Right ventricle myocardium inferior (tissue), 1 donor: ENCODE data around the gene LGALSL. TPM values are rescaled to one million over a fixed set of nuclear protein-coding genes. Genes with fewer than 3 reads are reported as not detected.
A peak's percentile ranks its signal among the peaks of the same experiment; 100 is the strongest.

ENCODE experiments used
- ATAC-seq: fragments of 200-7000 bp; cut with Tn5 transposase; one replicate; pipeline ENCODE4 v1.9.1; 2020; ENCODE audit warnings: mild to moderate bottlenecking, moderate library complexity
- DNase-seq: peaks from one replicate; pipeline ENCODE4 v3.0.0; 2021; ENCODE audit errors: missing footprints
- intact Hi-C: fragments of 100-400 bp; cut with DNase I; formaldehyde crosslinking; loops from one replicate; pipeline ENCODE4 v1.11.0; 2022
- long read RNA-seq: library from polyadenylated mRNA; unstranded; transcript quantifications from one replicate; pipeline ENCODE4 v2.0.0, GENCODE V29; 2021
- total RNA-seq: library from RNA; stranded (reverse); fragmentation: NEBNext Ultra II Directional; extraction: Animal tissue kit (Norgen Biotek cat#: 25700); gene quantifications from one replicate; pipeline ENCODE4 v1.2.1, GENCODE V29; 2021
- donor health status: DM: no; HTN: yes; CAD: no; lungs with severe emphysema.

Gene LGALSL
- 6.6 TPM for total RNA-seq
- long read RNA-seq, partial matches to known transcripts: 0 of 4 reads
- long read RNA-seq, other reads (novel, unspliced or antisense): 0 of 4 reads

DNA sequence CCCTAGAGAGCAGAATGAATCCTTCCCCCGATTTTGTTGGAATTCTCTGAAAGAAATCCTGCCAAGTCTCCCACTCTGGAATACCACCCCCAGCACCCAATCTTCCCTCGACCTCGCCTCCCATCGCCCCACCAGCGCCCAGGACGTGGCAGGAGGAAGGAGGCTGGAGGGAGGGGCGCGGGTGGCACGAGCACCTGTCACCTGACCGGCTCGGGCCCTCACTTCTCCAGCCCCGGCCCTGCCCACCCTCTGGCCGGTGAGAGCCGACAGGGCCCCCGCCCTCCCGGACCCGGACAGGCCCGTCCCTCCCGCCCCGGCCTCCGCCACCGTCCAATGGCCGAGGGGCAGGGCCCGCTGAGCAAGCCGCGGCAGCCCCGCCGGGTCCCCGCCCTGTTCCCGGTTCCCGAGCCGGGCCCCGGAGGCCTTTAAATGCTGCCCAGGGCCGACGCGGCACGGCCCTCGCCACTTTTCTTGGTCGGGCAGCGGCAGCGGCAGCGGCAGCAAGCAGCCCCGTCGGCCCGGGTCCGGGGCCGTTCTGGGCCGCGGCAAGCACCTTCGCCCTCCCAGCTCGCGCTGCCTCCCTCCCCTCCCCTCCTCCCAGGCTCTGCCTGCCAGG lies at the start of gene LGALSL:
Gene LGALSL, plus strand, starts transcription at position 393 of the 616 bp plus-strand sequence. CDS start 384 bp downstream, outside the sequence.
- DNase-seq (peak; percentile 85), ATAC-seq (peak; percentile 87)
- intact Hi-C loops: loop anchor here (1.0 to 10.0 kb wide), 2 partner anchors 50 to 119 kb away; no protein-coding TSS in a partner anchor

DNA sequence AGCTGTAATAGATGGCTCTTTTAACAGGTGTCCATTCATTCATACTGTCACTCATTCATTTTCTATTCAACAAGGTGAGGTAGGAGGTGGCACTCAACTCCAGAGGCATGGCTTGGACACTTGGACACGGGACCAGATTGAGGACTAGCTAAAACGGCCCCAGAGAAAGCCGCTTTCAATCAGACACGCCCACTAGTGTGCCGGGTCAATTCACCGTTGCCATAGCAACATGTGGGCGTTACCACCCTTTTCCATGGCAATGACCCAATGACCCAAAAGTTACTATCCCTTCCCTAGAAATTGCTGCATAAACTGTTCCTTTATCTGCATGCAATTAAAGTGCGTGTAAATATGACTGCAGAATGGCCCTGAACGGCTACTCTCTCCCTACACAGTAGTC lies 49.2 kb upstream of the LGALSL start:
- ATAC-seq (peak; percentile 18), DNase-seq (no peak)
- intact Hi-C loops: loop anchor here (1.0 to 5.0 kb wide), 2 partner anchors 50 to 72 kb away; partner anchors contain the start of gene LGALSL

DNA sequence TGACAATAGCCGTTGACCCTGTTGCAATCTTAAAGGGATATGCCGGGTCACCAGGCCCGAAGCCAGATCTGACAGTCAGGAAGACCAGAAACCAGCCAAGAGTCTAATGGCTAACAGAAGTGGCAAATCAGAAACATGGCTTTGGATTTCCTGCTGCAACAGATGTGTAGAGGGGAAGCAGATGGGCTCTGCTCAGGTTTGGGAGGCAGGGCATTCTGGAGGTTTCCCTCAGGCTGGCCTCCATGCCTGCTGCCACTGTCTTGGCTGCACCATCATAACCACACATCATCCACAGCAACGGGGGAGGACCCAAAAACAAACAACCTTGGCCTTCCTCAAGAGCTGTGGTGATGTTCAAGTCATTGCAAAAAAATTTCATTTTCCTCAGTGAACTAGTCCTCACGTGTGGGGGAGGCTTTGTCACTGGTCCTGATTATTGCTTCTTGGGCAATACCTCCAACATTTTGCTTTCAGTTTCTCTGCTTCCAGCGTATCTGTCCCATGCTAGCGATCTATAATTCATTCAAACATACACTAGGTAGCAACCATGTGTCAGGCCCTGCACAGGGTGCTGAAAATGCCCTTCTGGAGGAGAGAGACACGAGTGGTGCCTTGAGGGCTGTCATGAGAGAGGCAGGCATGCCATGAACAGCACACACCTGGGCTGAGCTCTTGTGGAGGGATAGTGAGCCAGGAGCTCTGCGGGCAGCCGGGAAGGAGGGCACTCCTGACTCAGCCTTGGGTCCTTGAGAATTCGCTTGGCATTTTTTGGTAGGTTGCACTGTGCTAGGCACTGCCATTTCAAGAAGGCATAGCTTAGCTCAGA lies 48.2 kb upstream of the LGALSL start:
- ATAC-seq: no peak
- intact Hi-C loops: no loop called here
- no peak for DNase-seq

- intact Hi-C loops: no loop called here
- no peak for ATAC-seq
- DNase-seq: no peak
These were observed 47.6 kb upstream of the LGALSL start for GRCh38 chr2:64406407-64406774.

DNA sequence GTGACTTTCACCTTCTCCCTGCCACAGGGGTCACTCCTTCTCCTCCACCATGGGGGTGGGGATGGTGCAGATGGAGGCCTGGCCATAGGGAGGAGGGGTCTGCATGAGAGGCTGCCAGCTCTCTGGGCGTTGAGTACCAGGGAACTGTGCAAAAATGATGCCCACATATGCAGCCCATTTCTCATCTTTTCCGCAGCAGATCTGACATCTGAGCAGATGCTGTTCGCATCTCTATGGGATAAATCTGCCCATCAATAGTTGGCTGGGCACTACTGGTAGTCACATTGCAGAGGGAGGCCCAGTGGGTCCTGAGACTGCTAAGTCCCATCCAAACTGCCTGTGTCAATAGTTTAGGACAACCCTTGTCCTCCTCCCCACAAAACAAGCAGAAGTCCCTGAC lies 45.9 kb upstream of the LGALSL start:
- intact Hi-C loops: no loop called here
- DNase-seq (no peak), ATAC-seq (no peak)

DNA sequence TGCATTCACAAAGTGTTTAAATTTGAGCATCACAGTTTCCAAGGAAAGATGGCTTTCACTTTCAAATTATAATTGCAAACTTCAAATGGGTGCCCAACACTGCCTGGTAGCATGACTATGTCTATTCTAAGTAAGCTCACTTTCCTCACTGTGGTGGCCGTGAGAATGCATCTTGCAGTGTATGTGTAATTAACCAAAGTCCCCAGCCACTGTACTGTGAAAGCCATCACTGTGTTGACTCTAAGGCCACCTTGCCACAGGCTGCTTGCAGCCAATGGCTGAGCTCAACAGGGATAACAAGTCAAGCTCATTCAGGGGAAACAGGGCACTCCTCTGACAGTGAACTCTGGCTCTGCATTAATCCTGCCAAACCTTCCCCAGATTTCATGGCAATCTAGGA lies 43.3 kb upstream of the LGALSL start:
- no peak for DNase-seq
- ATAC-seq: no peak
- intact Hi-C loops: no loop called here

DNA sequence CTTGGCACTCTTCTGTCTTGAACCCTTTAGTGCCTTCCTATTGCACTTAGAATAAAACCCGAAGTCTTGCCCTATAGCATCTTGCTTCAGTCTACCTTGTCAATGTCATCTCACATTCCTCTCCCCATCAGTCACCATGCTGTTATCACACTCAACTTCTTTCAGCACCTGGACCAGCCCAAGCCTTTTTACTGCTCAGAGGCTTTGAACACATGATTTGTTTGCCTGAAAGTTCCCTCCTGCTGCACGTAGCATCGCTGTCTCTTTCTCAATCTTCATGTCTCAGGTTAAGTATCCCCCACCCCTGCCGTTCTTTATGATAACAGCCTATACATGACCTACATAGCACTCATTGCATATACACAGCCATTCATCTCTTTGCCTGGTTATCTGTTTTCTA lies 41.3 kb upstream of the LGALSL start:
- ATAC-seq (no peak), DNase-seq (no peak)
- intact Hi-C loops: no loop called here

- ATAC-seq: no peak
- intact Hi-C loops: no loop called here
- no peak for DNase-seq
These were observed 39.1 kb upstream of the LGALSL start for GRCh38 chr2:64414736-64415435.

GRCh38 chr2:64417624-64418023 lies 36.3 kb upstream of the LGALSL start:
- DNase-seq (no peak), ATAC-seq (no peak)
- intact Hi-C loops: no loop called here

- no peak for DNase-seq
- ATAC-seq: no peak
- intact Hi-C loops: no loop called here
These were observed 34.3 kb upstream of the LGALSL start for GRCh38 chr2:64419596-64420165.

DNA sequence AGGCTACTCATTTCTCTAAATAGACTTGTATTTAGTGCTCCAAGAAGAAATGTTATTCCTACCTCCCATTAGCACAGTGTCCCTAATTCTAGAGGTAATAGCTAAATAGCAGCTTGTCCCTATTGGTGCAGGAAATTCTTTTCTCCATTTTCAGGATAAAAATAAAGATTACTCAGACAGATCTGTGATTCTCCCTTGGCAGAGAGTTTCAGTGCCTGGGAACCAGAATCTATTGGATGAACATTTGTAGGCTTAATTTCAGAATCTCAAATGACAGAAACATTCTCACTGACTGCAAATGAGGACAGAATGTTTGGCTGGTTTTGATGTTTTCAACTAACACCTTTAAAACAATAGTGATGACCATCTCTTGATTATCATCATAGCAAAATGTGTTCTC lies 33.3 kb upstream of the LGALSL start:
- no peak for DNase-seq
- intact Hi-C loops: no loop called here
- no peak for ATAC-seq

DNA sequence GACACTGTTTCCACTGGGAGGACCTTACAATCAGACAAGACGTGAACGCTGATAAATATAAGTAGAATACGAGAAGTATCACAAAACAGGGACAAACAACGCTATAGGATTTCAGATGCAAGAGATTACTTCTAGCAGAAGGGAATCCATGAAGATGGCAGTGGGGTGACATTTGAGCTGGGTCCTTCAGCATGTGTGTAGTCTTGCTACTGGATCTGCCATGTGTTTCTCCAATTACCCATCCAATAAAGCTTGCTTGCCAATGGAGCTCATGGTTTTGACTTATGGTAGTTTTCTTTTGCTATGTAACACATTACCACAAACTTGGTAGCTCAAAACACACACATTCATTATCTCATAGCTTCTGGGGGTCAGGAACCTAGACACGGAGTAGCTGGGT lies 32.8 kb upstream of the LGALSL start:
- intact Hi-C loops: no loop called here
- ATAC-seq (no peak), DNase-seq (no peak)

GRCh38 chr2:64422466-64422865 lies 31.5 kb upstream of the LGALSL start:
- ATAC-seq (no peak), DNase-seq (no peak)
- intact Hi-C loops: no loop called here

DNA sequence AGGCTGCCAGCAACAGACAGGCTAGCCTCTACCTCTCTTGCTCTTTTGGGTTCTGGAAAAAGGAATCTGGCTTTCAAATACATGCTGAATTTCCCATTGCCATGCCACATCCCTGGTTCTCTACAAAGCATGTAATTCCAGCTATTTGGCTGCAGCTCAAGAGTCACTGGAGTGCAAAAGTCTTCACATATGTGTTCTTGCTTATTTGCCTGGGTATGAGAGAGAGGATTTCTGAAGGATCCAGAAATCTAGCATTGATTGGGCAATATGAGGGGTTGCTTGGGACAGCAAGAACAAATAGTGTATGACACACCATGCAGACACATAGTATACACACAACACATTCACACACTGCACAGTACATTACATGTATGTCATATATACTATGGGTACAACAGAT lies 30.7 kb upstream of the LGALSL start:
- DNase-seq: no peak
- no peak for ATAC-seq
- intact Hi-C loops: no loop called here

GRCh38 chr2:64424416-64424987 lies 29.5 kb upstream of the LGALSL start:
- DNase-seq: no peak
- no peak for ATAC-seq
- intact Hi-C loops: no loop called here

DNA sequence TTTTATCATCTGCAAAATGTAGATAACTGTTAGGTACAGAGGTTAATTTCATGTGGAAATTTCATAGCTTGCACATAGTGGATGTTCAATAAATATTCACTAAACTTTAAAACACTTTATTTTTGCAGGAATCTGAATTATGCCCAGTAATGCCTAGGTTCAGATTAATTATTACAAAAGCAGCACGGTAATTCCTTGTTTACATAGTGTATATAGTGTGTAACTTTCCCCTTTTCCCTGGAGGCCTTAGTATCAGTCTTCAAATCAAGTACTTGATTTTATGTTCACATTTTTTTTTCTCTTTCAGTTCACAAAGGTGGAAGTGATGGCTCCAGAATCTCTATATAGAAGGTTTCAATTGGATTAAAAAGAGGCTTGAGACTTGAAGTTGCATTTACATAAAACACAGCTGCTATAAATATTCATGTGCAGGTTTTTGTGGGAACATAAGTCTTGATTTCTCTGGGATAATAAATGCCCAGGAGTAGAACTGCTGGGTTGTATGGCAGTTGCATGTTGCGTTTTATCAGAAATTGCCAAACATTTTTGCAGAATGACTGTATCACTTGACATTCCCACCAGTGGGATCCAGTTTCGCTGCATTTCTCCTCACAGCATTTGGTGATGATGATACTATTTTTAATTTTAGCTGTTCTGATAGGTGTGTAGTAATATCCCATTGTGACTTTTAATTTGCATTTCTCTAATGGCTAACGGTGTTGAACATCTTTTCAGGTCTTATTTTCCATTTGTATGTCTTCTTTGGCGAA lies 27.6 kb upstream of the LGALSL start:
- no peak for DNase-seq
- no peak for ATAC-seq
- intact Hi-C loops: no loop called here

DNA sequence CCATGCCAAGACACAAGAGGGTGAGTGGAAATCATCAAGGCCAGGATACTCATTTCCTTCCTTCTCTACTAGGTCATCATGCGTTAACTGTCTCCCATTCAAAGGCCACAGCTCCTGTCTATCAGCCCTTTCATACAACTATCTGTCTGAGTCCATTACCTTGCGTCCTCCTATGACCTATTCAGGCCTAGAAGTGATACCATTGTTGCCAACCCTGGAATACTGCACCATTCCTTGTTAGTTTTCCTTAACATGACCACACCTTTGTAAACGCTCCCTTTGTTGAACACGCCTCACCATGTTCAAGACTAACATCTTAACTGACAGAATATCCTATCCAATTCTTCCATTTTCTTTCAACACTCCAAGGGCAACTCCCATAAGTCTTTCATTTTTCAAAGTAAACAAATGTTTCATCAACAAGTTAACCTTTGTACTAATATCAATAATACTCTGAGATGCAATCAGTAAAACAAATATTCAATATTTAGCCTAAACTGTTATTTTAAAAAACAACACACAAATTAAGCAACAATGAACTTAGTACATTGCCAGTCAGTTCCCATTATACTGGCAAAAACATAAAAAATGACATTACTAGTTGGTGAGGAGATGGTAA lies 19.8 kb upstream of the LGALSL start:
- intact Hi-C loops: no loop called here
- ATAC-seq (no peak), DNase-seq (no peak)

- intact Hi-C loops: no loop called here
- no peak for ATAC-seq
- DNase-seq: no peak
These were observed 16.1 kb upstream of the LGALSL start for GRCh38 chr2:64437883-64438282.
